Ovary (tissue), 9 donors: ENCODE data around the gene CCDC110. TPM values are rescaled to one million over a fixed set of nuclear protein-coding genes. Genes with fewer than 3 reads are reported as not detected.

ENCODE experiments used
- DNase-seq, 5 donors: peaks; one replicate each; pipeline ENCODE4 v3.0.0-alpha.2; 2019 to 2020
- H3K27ac ChIP-seq, 2 donors: fragments of 200-600 bp; one replicate each; pipeline versions ENCODE4 v1.5.1 to v1.8.0; 2019 to 2022
- H3K27me3 ChIP-seq: fragments of 200-600 bp; one replicate; pipeline ENCODE4 v1.8.0; 2022
- H3K36me3 ChIP-seq: fragments of 200-600 bp; sonication (generic); one replicate; pipeline ENCODE4 v1.5.1; 2019
- H3K4me1 ChIP-seq: one replicate; pipeline ENCODE4 v1.8.1; 2013; ENCODE audit warnings: mild to moderate bottlenecking, moderate library complexity; ENCODE audit not compliant: insufficient read depth
- H3K4me3 ChIP-seq: fragments of 200-600 bp; sonication (generic); one replicate; pipeline ENCODE4 v1.5.1; 2017
- H3K9me3 ChIP-seq, 2 donors: fragments of 200-600 bp in 1 of 2; sonication (generic) in 1 of 2; one replicate each; pipeline versions ENCODE4 v1.5.1 to v1.8.1; 2013 to 2019; ENCODE audit warnings: mild to moderate bottlenecking in 1 of 2, moderate library complexity in 1 of 2
- EP300 ChIP-seq: sonication (generic); formaldehyde crosslinking; IDR thresholded peaks from one replicate; pipeline ENCODE4 v1.6.1; 2017; ENCODE audit warnings: antibody characterized with exemption
- POLR2A ChIP-seq: fragments of 450-650 bp; IDR thresholded peaks from one replicate; pipeline ENCODE4 v1.6.1; 2017; ENCODE audit warnings: antibody characterized with exemption, mild to moderate bottlenecking, moderate library complexity
- WGBS, 3 donors: extraction: QIAGEN DNeasy Blood & Tissue Kit in 1 of 3; methylation state at CpG; one replicate each; pipeline versions ENCODE4 v1.1.5 to v1.1.7; 2013 to 2017; 5-methylcytosine and 5-hydroxymethylcytosine counted together
- intact Hi-C, 4 donors: fragments of 100-400 bp; cut with DNase I; formaldehyde crosslinking; loops; one replicate each; pipeline versions ENCODE4 v1.11.0 to v1.15.1; 2022 to 2023
- polyA plus RNA-seq, 2 donors: library from polyadenylated mRNA; stranded (reverse); fragments of 200-250 nt in 1 of 2; fragments of 350-450 nt in 1 of 2; fragmentation: Illumina TruSeq in 1 of 2; extraction: RNeasy Lipid Tissue Mini Kit (QIAGEN cat#74804) in 1 of 2; gene quantifications; one replicate each; pipeline ENCODE4 v1.2.3, GENCODE V29; 2013 to 2014
- total RNA-seq, 7 donors: library from RNA; depleted of rRNA in 2 of 7; stranded (reverse); fragments of >200 nt in 2 of 7; fragmentation: NEBNext Ultra II Directional in 3 of 7; extraction: Animal tissue kit (Norgen Biotek cat#: 25700) in 3 of 7; gene quantifications; one replicate each; pipeline versions ENCODE4 v1.1.0 to v1.2.4, GENCODE V29; 2016 to 2023
- TF ChIP-seq, protein P1 (sequence below), 3 donors: fragments of 450-650 bp in 2 of 3; fragments of 200-600 bp in 1 of 3; IDR thresholded peaks; one replicate each; pipeline versions ENCODE4 v1.5.1 to v1.8.0; 2016 to 2022; ENCODE audit warnings: antibody characterized with exemption in 3 of 3, mild to moderate bottlenecking in 1 of 3
- donor health status: DM: no; HTN: no; CAD: no; lungs with moderate emphysema.
- donor health status: DM: no; HTN: no; CAD: no.
- donor health status: Bipolar disorder and iron deficiency.
- donor health status: DM: yes; HTN: yes; CAD: no.
- donor health status: DM: no; HTN: no; CAD: no.
- donor health status: DM: yes; HTN: yes; CAD: no.

CCDC110 gene
- total and polyA plus RNA-seq, 9 donors: 1.8 to 6.4 (median 3.2) TPM

DNA sequence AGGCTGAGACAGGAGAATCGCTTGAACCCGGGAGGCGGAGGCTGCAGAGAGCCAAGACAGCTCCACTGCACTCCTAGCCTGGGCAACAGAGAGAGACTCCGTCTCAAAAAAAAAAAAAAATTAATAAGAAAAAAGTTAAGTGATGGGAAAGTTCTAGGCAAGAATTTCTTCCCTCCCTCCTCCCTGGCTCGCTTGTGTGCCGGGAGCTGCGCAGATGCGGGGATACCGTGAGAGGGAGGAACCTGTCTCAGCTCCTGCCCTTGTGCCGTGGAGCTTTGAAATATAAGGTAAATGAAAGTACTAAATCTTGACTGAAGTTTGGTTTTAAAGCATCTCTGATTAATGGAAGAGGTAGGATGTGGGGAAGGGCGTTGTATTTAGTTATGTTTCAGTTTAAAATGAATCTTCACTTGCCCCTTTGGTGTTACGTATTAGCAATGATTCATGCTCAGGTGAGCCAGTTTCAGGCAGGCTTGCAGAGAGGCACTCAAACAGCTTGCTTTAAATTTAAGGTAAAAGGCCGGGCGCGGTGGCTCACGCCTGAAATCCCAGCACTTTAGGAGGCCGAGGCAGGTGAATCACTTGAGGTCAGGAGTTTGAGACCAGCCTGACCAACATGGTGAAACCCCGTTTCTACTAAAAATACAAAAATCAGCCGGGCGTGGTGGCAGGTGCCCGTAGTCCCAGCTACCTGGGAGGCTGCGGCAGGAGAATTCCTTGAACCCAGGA lies 44.4 kb downstream of the CCDC110 start:
- intact Hi-C loops: no loop called here
- DNase-seq: no peak
- TF ChIP-seq POLR2A: no peak
- TF ChIP-seq EP300: no peak
- TF ChIP-seq, protein P1, sequence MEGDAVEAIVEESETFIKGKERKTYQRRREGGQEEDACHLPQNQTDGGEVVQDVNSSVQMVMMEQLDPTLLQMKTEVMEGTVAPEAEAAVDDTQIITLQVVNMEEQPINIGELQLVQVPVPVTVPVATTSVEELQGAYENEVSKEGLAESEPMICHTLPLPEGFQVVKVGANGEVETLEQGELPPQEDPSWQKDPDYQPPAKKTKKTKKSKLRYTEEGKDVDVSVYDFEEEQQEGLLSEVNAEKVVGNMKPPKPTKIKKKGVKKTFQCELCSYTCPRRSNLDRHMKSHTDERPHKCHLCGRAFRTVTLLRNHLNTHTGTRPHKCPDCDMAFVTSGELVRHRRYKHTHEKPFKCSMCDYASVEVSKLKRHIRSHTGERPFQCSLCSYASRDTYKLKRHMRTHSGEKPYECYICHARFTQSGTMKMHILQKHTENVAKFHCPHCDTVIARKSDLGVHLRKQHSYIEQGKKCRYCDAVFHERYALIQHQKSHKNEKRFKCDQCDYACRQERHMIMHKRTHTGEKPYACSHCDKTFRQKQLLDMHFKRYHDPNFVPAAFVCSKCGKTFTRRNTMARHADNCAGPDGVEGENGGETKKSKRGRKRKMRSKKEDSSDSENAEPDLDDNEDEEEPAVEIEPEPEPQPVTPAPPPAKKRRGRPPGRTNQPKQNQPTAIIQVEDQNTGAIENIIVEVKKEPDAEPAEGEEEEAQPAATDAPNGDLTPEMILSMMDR (IDR thresholded peaks at IDR 0.05): no peak
- H3K36me3 ChIP-seq: no peaks in the 10 kb centered on the region
- peaks cover 5% of the 10 kb centered on the region for H3K4me1 ChIP-seq
- H3K9me3 ChIP-seq: no peaks in the 10 kb centered on the region
- no peak overlapping the region for H3K4me3 ChIP-seq
- H3K27me3 ChIP-seq: no peaks in the 10 kb centered on the region
- 87 to 90% (median 89%) methylated on average over 22 of the region's 22 CpGs for WGBS, 3 donors
- no peak overlapping the region for H3K27ac ChIP-seq

DNA sequence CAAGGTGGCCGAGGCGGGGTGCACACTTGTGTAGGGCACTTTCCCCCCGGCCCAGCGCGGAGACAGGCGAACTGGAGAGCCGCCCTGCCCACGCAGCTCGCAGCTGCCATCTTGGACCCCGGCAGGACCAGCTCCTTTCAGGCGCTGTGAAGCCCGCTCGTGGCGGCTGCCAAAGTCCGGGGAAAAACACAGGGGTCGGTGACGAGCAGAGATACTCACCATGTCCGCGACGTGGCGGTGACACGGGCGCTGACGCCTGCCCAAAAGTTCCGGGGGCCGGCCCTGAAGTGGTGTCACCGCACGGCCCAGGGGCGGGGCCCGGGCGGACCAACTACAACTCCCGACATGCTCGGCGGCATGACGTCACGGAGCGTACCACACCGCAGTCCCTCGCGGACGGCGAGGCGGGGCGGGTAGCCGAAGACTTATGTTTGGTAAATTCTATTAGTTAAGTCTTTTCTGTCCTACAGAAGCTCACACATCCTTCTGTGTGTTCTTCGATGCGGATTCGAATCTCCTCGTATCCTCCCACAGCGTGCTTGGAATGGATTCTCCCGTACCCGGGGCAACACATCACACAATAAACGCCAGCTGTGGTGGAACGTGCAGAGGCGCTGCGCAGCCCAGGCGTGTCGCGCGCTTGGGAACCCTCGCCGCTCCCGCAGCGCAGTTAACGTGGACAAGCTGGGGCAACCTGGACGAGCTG lies 45.7 kb downstream of the CCDC110 start, which contains the start of gene UFSP2:
UFSP2 (minus strand) TSS at position 318 of the 706 bp plus-strand sequence; CDS start at position 222, 96 bp downstream.
- H3K4me1 ChIP-seq: peaks cover 8% of the 10 kb centered on the region
- peak within 1 kb of the TSS; percentile 61 to 91 for H3K27ac ChIP-seq
- no peaks in the 10 kb centered on the region for H3K9me3 ChIP-seq
- 0% methylated on average over 60 to 66 of the region's 66 CpGs for WGBS, 3 donors
- peak within 1 kb of the TSS; percentile 71 for H3K4me3 ChIP-seq
- intact Hi-C loops: no loop called here
- no peaks in the 10 kb centered on the region for H3K27me3 ChIP-seq
- DNase-seq: peak; percentile 85 to 93 (median 91)
- TF ChIP-seq, protein P1 (IDR thresholded peaks at IDR 0.05): peak in 1 of 3 donors; percentile 36
- TF ChIP-seq EP300 (peak; percentile 10), POLR2A (peak; percentile 89)
- H3K36me3 ChIP-seq: no peaks in the 10 kb centered on the region

DNA sequence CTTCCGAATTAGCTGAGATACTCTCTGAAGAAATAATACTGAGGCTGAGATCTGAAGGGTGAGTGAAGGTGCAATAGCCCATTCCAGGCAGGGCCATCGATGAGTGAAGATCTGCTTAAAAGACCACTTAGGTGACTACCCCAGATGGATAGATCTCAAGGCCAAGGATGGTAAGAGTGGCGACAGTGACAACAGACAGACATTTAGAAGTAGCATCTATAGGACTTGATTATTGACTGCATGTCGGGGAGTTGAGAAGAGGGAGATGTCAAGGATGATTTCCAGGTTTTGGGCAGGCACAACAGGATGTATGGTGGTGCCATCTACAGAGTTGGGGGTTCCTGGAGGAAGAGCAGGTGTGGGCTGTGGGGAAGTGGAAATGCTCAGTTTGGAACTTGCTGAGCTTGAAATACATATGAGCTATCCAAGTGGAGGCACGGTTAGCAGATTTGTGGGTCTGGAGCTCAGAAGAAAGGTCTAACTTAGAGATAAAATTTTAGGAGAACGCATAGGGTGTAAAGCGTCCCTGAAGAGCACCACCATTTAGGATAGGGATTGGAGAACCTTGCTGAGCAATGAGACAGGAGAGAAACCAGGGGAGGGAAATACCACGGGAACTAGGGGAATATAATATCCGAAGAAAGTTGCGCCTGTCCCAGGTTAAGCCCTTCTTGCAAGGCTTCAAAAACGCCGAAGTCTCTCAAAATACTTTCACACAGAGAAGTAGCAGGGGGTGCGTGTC lies 46.5 kb downstream of the CCDC110 start:
- intact Hi-C loops: no loop called here
- 12 to 17% (median 14%) methylated on average over 13 of the region's 13 CpGs for WGBS, 3 donors
- no peaks in the 10 kb centered on the region for H3K9me3 ChIP-seq
- H3K36me3 ChIP-seq: no peaks in the 10 kb centered on the region
- peak overlapping the region; percentile 61 to 91 for H3K27ac ChIP-seq
- DNase-seq: peak in 1 of 5 donors; percentile 24
- TF ChIP-seq, protein P1 (IDR thresholded peaks at IDR 0.05): no peak
- no peak for TF ChIP-seq EP300
- TF ChIP-seq POLR2A: no peak
- H3K27me3 ChIP-seq: no peaks in the 10 kb centered on the region
- peaks cover 8% of the 10 kb centered on the region for H3K4me1 ChIP-seq
- H3K4me3 ChIP-seq: peak overlapping the region; percentile 71

DNA sequence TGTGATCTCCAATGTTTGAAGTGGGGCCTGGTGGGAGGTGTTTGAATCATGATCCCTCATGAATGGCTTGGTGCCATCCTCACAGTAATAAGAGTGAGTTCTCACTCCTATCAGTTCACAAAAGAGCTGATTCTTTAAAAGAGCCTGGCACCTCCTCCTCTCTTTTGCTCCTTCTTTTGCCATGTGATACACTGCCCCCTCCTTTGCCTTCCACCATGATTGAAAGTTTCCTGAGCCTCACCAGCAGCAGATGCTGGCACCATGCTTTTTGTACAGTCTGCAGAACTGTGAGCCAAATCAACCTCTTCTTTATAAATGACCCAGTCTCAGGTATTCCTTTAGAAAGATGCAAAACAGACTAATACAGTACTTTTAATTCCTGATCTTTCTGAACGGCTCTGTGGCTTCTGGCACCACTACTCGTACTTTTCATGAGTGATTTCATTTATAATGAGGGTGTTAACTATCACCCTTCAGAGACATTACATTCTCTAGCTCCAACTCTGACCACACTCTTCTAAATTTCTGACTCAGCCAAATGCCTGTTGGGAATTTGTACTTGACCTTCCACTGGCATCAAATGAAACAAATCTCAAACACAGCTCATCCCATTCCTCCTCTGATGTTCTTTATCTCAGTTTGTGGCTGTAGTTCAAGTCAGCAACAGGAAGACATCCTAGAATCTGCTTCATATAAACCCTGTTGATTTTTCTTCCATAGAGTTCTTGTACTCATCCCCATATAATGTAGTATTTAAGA lies 50.0 kb downstream of the CCDC110 start:
- Histone ChIP-seq H3K4me1 (peaks cover 8% of the 10 kb centered on the region), H3K27ac (no peak overlapping the region), H3K27me3 (no peaks in the 10 kb centered on the region), H3K9me3 (no peaks in the 10 kb centered on the region), H3K36me3 (no peaks in the 10 kb centered on the region), H3K4me3 (no peak overlapping the region)
- WGBS, 3 donors: 11 to 24% (median 15%) methylated on average over 2 of the region's 2 CpGs
- no peak for DNase-seq
- intact Hi-C loops: no loop called here
- TF ChIP-seq POLR2A: no peak
- TF ChIP-seq, protein P1 (IDR thresholded peaks at IDR 0.05): no peak
- no peak for TF ChIP-seq EP300
